A673 (cell line): Measurements from ENCODE around the gene RBM19. TPM values are rescaled to one million over a fixed set of nuclear protein-coding genes. Genes with fewer than 3 reads are reported as not detected.

ENCODE experiments used
- BruUV-seq: library from RNA; stranded (reverse); fragments of 400-500 nt; replicated peaks from 2 replicates; lab custom pipeline; 2021; lab: Mats Ljungman, UMichigan
- CTCF ChIA-PET: fragments of 300-600 bp; sonication (Branson Sonifier 250); formaldehyde crosslinking; loops from one replicate; lab custom pipeline; 2022; ENCODE audit warnings: antibody characterized with exemption; lab: Charles Lee
- POLR2A ChIA-PET: fragments of 300-600 bp; sonication (Branson Sonifier 250); formaldehyde crosslinking; loops from one replicate; lab custom pipeline; 2022; ENCODE audit warnings: antibody characterized with exemption; ENCODE audit not compliant: low non-redundant PET; lab: Charles Lee
- DNase-seq: peaks from one replicate; pipeline ENCODE4 v3.0.0-alpha.2; 2015; ENCODE audit warnings: low spot score
- H3K27ac ChIP-seq: fragments of 200-600 bp; sonication (generic); 2 replicates; pipeline ENCODE4 v1.5.1; 2016; ENCODE audit warnings: mixed run types, low read depth, mild to moderate bottlenecking, mixed read lengths, antibody characterized with exemption, low read length; ENCODE audit not compliant: poor library complexity, severe bottlenecking
- H3K27me3 ChIP-seq: fragments of 200-600 bp; sonication (generic); replicated peaks from 2 replicates; pipeline ENCODE4 v1.6.1; 2017; ENCODE audit warnings: mixed run types, low read depth, mild to moderate bottlenecking, mixed read lengths, antibody characterized with exemption, low read length; ENCODE audit not compliant: insufficient read depth, poor library complexity
- H3K36me3 ChIP-seq: fragments of 200-600 bp; sonication (generic); 2 replicates; pipeline ENCODE4 v1.6.1; 2016; ENCODE audit warnings: mixed run types, mild to moderate bottlenecking, mixed read lengths, antibody characterized with exemption, low read length; ENCODE audit not compliant: insufficient read depth, poor library complexity, severe bottlenecking
- H3K4me1 ChIP-seq: fragments of 200-600 bp; sonication (generic); 2 replicates; pipeline ENCODE4 v1.6.1; 2017; ENCODE audit warnings: mixed run types, mild to moderate bottlenecking, mixed read lengths, antibody characterized with exemption, low read length; ENCODE audit not compliant: insufficient read depth, poor library complexity, severe bottlenecking
- H3K4me3 ChIP-seq: fragments of 200-600 bp; sonication (generic); 2 replicates; pipeline ENCODE4 v1.5.1; 2016; ENCODE audit warnings: low read depth, mixed run types, mild to moderate bottlenecking, mixed read lengths, low read length; ENCODE audit not compliant: poor library complexity, severe bottlenecking
- H3K9me3 ChIP-seq: fragments of 200-600 bp; sonication (generic); 2 replicates; pipeline ENCODE4 v1.6.1; 2016; ENCODE audit warnings: mixed run types, low read depth, mild to moderate bottlenecking, mixed read lengths, antibody characterized with exemption, low read length; ENCODE audit not compliant: poor library complexity, severe bottlenecking
- CTCF ChIP-seq: fragments of 300-800, 200-600 bp; sonication (generic); conservative IDR thresholded peaks from 2 replicates; pipeline ENCODE4 v1.5.1; 2017; ENCODE audit warnings: low read depth, mild to moderate bottlenecking, antibody characterized with exemption, low read length, moderate library complexity, mixed read lengths
- EZH2 ChIP-seq: fragments of 200-600 bp; sonication (generic); IDR thresholded peaks from 2 replicates; pipeline ENCODE4 v1.6.1; 2017; ENCODE audit warnings: borderline replicate concordance, low read depth, mild to moderate bottlenecking, mixed read lengths, antibody characterized with exemption, low read length; ENCODE audit not compliant: poor library complexity, severe bottlenecking
- intact Hi-C: fragments of 100-400 bp; cut with micrococcal nuclease; formaldehyde crosslinking; loops from one replicate; pipeline ENCODE4 v1.10.0; 2022; ENCODE audit not compliant: unreplicated experiment
- total RNA-seq: library from RNA; stranded (reverse); gene quantifications from 2 replicates; pipeline ENCODE4 v1.2.3, GENCODE V29; 2021

RBM19 gene
- total RNA-seq, 1 experiment from 2014 or later = 47.1 TPM

GRCh38 chr12:113835433-113835832 is 130.7 kb downstream of the RBM19 start:
- no TSS peak for BruUV-seq
- Histone ChIP-seq H3K36me3 (no peaks in the 10 kb centered on the region), H3K27me3 (no peaks in the 10 kb centered on the region), H3K9me3 (no peaks in the 10 kb centered on the region), H3K4me1 (no peaks in the 10 kb centered on the region), H3K4me3 (no peak overlapping the region), H3K27ac (no peak overlapping the region)
- ChIA-PET CTCF (no interaction called here), POLR2A (no interaction called here)
- TF ChIP-seq EZH2 = no peak
- TF ChIP-seq CTCF = no peak
- intact Hi-C loops = no loop called here
- no peak for DNase-seq

DNA sequence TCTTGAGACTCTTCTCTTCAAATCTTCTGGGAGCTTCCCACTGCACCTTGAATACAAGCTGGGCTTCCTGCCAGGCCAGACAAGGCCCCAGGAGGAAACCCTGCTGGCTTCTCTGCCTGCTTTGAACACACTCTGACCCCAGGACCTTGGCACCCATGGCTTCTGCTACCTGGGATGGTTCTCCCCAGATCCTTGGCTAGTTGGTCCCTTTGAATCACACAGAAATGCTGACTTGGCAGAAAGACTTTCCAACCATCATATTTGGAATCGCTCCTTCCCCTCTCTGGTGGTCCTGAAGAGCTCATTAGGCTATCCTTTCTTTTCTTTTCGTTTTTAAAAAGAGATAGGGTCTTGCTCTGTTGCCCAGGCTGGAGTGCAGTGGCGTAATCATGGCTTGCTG is 132.7 kb downstream of the RBM19 start:
- Histone ChIP-seq H3K36me3 (no peaks in the 10 kb centered on the region), H3K9me3 (no peaks in the 10 kb centered on the region), H3K27ac (no peak overlapping the region), H3K4me3 (no peak overlapping the region), H3K4me1 (no peaks in the 10 kb centered on the region), H3K27me3 (no peaks in the 10 kb centered on the region)
- no peak for DNase-seq
- ChIA-PET CTCF (no interaction called here), POLR2A (no interaction called here)
- intact Hi-C loops = no loop called here
- TF ChIP-seq CTCF (no peak), EZH2 (no peak)
- no TSS peak for BruUV-seq

- no TSS peak for BruUV-seq
- Histone ChIP-seq H3K4me1 (no peaks in the 10 kb centered on the region), H3K36me3 (no peaks in the 10 kb centered on the region), H3K27me3 (no peaks in the 10 kb centered on the region), H3K4me3 (no peak overlapping the region), H3K9me3 (no peaks in the 10 kb centered on the region), H3K27ac (no peak overlapping the region)
- intact Hi-C loops = no loop called here
- ChIA-PET CTCF (no interaction called here), POLR2A (no interaction called here)
- no peak for TF ChIP-seq EZH2
- no peak for TF ChIP-seq CTCF
- no peak for DNase-seq
Measured at GRCh38 chr12:113831476-113831875, 134.6 kb downstream of the RBM19 start.
